H9 (cell line): Measurements from ENCODE around the gene TYMP. TPM values are rescaled to one million over a fixed set of nuclear protein-coding genes. Genes with fewer than 3 reads are reported as not detected.

ENCODE experiments used
- DNase-seq: peaks from one replicate; pipeline ENCODE4 v3.0.0-alpha.2; 2017
- H2AFZ ChIP-seq: one replicate; pipeline ENCODE4 v1.6.1; 2013; ENCODE audit warnings: mild to moderate bottlenecking, low read length, control low read depth, moderate library complexity
- H2AK5ac ChIP-seq: 2 replicates; pipeline ENCODE4 v1.6.1; 2013; ENCODE audit warnings: low read length, control low read depth, mixed read lengths; ENCODE audit not compliant: insufficient read length
- H2BK120ac ChIP-seq: one replicate; pipeline ENCODE4 v1.6.1; 2013; ENCODE audit warnings: low read depth, mild to moderate bottlenecking, low read length, control low read depth, inconsistent platforms; ENCODE audit not compliant: poor library complexity, severe bottlenecking
- H2BK12ac ChIP-seq: 2 replicates; pipeline ENCODE4 v1.6.1; 2013; ENCODE audit warnings: low read length, control low read depth, mixed read lengths, low read depth; ENCODE audit not compliant: insufficient read length
- H2BK15ac ChIP-seq: 2 replicates; pipeline ENCODE4 v1.6.1; 2013; ENCODE audit warnings: low read depth, low read length, control low read depth
- H2BK20ac ChIP-seq: one replicate; pipeline ENCODE4 v1.6.1; 2013; ENCODE audit warnings: low read depth, mild to moderate bottlenecking, low read length, control low read depth, inconsistent platforms; ENCODE audit not compliant: poor library complexity, severe bottlenecking
- H2BK5ac ChIP-seq: 2 replicates; pipeline ENCODE4 v1.6.1; 2013; ENCODE audit warnings: low read length, control low read depth, mixed read lengths; ENCODE audit not compliant: insufficient read length
- H3K14ac ChIP-seq: 2 replicates; pipeline ENCODE4 v1.6.1; 2013; ENCODE audit warnings: low read length, control low read depth; ENCODE audit not compliant: insufficient read depth
- H3K18ac ChIP-seq: 2 replicates; pipeline ENCODE4 v1.6.1; 2013; ENCODE audit warnings: low read depth, mild to moderate bottlenecking, mixed read lengths, low read length, control low read depth; ENCODE audit not compliant: insufficient read length
- H3K23ac ChIP-seq: 2 replicates; pipeline ENCODE4 v1.6.1; 2013; ENCODE audit warnings: low read length, control low read depth, mixed read lengths, low read depth; ENCODE audit not compliant: insufficient read length
- H3K23me2 ChIP-seq: 2 replicates; pipeline ENCODE4 v1.6.1; 2013; ENCODE audit warnings: low read depth, mild to moderate bottlenecking, mixed read lengths, low read length, control low read depth; ENCODE audit not compliant: insufficient read length, poor library complexity, severe bottlenecking
- H3K27ac ChIP-seq: 2 replicates; pipeline ENCODE4 v1.5.1; 2013; ENCODE audit warnings: low read length, control low read depth, mixed read lengths, low read depth; ENCODE audit not compliant: insufficient read length
- H3K27me3 ChIP-seq: 2 replicates; pipeline ENCODE4 v1.6.1; 2013; ENCODE audit warnings: low read length, control low read depth, inconsistent platforms; ENCODE audit not compliant: insufficient read depth
- H3K4ac ChIP-seq: 2 replicates; pipeline ENCODE4 v1.6.1; 2013; ENCODE audit warnings: low read depth, mild to moderate bottlenecking, control low read depth, inconsistent platforms, low read length, moderate library complexity
- H3K4me1 ChIP-seq: 2 replicates; pipeline ENCODE4 v1.6.1; 2013; ENCODE audit warnings: low read length, control low read depth, inconsistent platforms; ENCODE audit not compliant: insufficient read depth
- H3K4me2 ChIP-seq: 2 replicates; pipeline ENCODE4 v1.6.1; 2013; ENCODE audit warnings: low read length, control low read depth, mixed read lengths; ENCODE audit not compliant: insufficient read length, insufficient read depth
- H3K56ac ChIP-seq: 2 replicates; pipeline ENCODE4 v1.6.1; 2013; ENCODE audit warnings: low read depth, mild to moderate bottlenecking, mixed read lengths, low read length, control low read depth; ENCODE audit not compliant: insufficient read length
- H3K79me1 ChIP-seq: 2 replicates; pipeline ENCODE4 v1.6.1; 2013; ENCODE audit warnings: low read depth, mild to moderate bottlenecking, moderate library complexity, low read length, control low read depth, inconsistent platforms; ENCODE audit not compliant: insufficient read depth, poor library complexity, severe bottlenecking
- H3K79me2 ChIP-seq: 2 replicates; pipeline ENCODE4 v1.6.1; 2013; ENCODE audit warnings: low read length, control low read depth, inconsistent platforms; ENCODE audit not compliant: insufficient read depth
- H3K9ac ChIP-seq: 2 replicates; pipeline ENCODE4 v1.6.1; 2013; ENCODE audit warnings: low read length, control low read depth, mixed read lengths; ENCODE audit not compliant: insufficient read length; ENCODE audit errors: extremely low read depth
- H3K9me3 ChIP-seq: one replicate; pipeline ENCODE4 v1.6.1; 2013; ENCODE audit warnings: low read depth, low read length, inconsistent platforms; ENCODE audit not compliant: control insufficient read depth
- H3T11ph ChIP-seq: one replicate; pipeline ENCODE4 v1.6.1; 2013; ENCODE audit warnings: mild to moderate bottlenecking, low read length, control low read depth, inconsistent platforms
- H4K20me1 ChIP-seq: one replicate; pipeline ENCODE4 v1.6.1; 2013; ENCODE audit not compliant: control insufficient read depth, insufficient read length, insufficient read depth
- H4K5ac ChIP-seq: 2 replicates; pipeline ENCODE4 v1.6.1; 2013; ENCODE audit warnings: low read depth, mild to moderate bottlenecking, mixed read lengths, low read length, control low read depth; ENCODE audit not compliant: insufficient read length
- H4K8ac ChIP-seq: replicated peaks from 2 replicates; pipeline ENCODE4 v1.6.1; 2013; ENCODE audit warnings: low read length, control low read depth, mixed read lengths, low read depth; ENCODE audit not compliant: insufficient read length
- H4K91ac ChIP-seq: 2 replicates; pipeline ENCODE4 v1.6.1; 2013; ENCODE audit warnings: low read depth, mild to moderate bottlenecking, moderate library complexity, mixed read lengths, low read length, control low read depth; ENCODE audit not compliant: insufficient read length
- H3K27ac Mint-ChIP-seq, 3 experiments: 2 replicates in 2 of 3; 3 replicates in 1 of 3; pipeline ENCODE4 v1.8.0; 2020 to 2021; ENCODE audit warnings: mixed read lengths in 3 of 3, mild to moderate bottlenecking in 1 of 3, moderate library complexity in 1 of 3
- H3K27me3 Mint-ChIP-seq: 2 replicates; pipeline ENCODE4 v1.8.0; 2021; ENCODE audit warnings: low read depth, mild to moderate bottlenecking, moderate library complexity, mixed read lengths
- H3K36me3 Mint-ChIP-seq, 3 experiments: 2 replicates in 2 of 3; 3 replicates in 1 of 3; pipeline ENCODE4 v1.8.0; 2020 to 2021; ENCODE audit warnings: low read depth in 3 of 3, mixed read lengths in 3 of 3; ENCODE audit not compliant: insufficient read depth in 1 of 3
- H3K4me1 Mint-ChIP-seq, 2 experiments: 2 replicates each; pipeline ENCODE4 v1.8.0; 2020; ENCODE audit warnings: mixed read lengths in 2 of 2
- H3K4me3 Mint-ChIP-seq, 2 experiments: 2 replicates in 1 of 2; 3 replicates in 1 of 2; pipeline ENCODE4 v1.8.0; 2020 to 2021; ENCODE audit warnings: mild to moderate bottlenecking in 2 of 2, mixed read lengths in 2 of 2, moderate library complexity in 1 of 2
- H3K9me3 Mint-ChIP-seq, 2 experiments: 2 replicates in 1 of 2; 3 replicates in 1 of 2; pipeline ENCODE4 v1.8.0; 2020; ENCODE audit warnings: mild to moderate bottlenecking in 2 of 2, mixed read lengths in 2 of 2, moderate library complexity in 1 of 2
- CTCF ChIP-seq: fragments of 200-600 bp; sonication (generic); conservative IDR thresholded peaks from 3 replicates; pipeline ENCODE4 v1.8.0; 2021; ENCODE audit warnings: antibody characterized with exemption, mild to moderate bottlenecking
- WGBS: extraction: QIAGEN DNeasy Blood & Tissue Kit; methylation state at CpG from one replicate; pipeline ENCODE4 v1.1.7; 2013; ENCODE audit warnings: missing lambda C conversion rate, low lambda C conversion rate, mixed read lengths; ENCODE audit not compliant: insufficient read length; ENCODE audit errors: extremely low coverage; 5-methylcytosine and 5-hydroxymethylcytosine counted together
- total RNA-seq: library from RNA; stranded (reverse); gene quantifications from 2 replicates; pipeline ENCODE4 v1.2.1, GENCODE V29; 2021

Gene TYMP
- total RNA-seq, 1 experiment from 2014 or later: 1.0 TPM

- H3K79me2 ChIP-seq: no peaks in the 10 kb centered on the region
- no peak overlapping the region for H3K56ac ChIP-seq
- H3K23ac ChIP-seq: no peak overlapping the region
- Mint-ChIP-seq H3K27ac (no peak overlapping the region), H3K4me3 (peak overlapping the region; percentile 56 to 80; a peak in 3 of 5 replicates), H3K36me3 (no peaks in the 10 kb centered on the region; a peak in 1 of 7 replicates), H3K9me3 (no peaks in the 10 kb centered on the region; a peak in 1 of 5 replicates), H3K4me1 (peaks cover 15 to 20% of the 10 kb centered on the region in 2 experiments), H3K27me3 (peaks cover 78% of the 10 kb centered on the region)
- DNase-seq: no peak
- no peaks in the 10 kb centered on the region for H3K4me1 ChIP-seq
- no peaks in the 10 kb centered on the region for H4K20me1 ChIP-seq
- no peak overlapping the region for H3K9ac ChIP-seq
- H3K27ac ChIP-seq: no peak overlapping the region
- H2AK5ac ChIP-seq: no peak overlapping the region
- H2BK120ac ChIP-seq: no peak overlapping the region
- H3K9me3 ChIP-seq: no peaks in the 10 kb centered on the region
- H2BK12ac ChIP-seq: no peak overlapping the region
- H4K8ac ChIP-seq: no peak overlapping the region
- H3K79me1 ChIP-seq: no peaks in the 10 kb centered on the region
- H3K14ac ChIP-seq: no peak overlapping the region
- H3K4me2 ChIP-seq: peak overlapping the region; percentile 34
- WGBS: no CpG with 5 or more reads among the region's 44 CpGs
- no peak overlapping the region for H2BK15ac ChIP-seq
- peaks cover 37% of the 10 kb centered on the region; the same call in 1 of the 2 replicates for H3K27me3 ChIP-seq
- H3T11ph ChIP-seq: no peak overlapping the region
- no peak for TF ChIP-seq CTCF
- no peak overlapping the region for H2AFZ ChIP-seq
- no peak overlapping the region for H3K18ac ChIP-seq
- no peak overlapping the region for H2BK5ac ChIP-seq
- H4K91ac ChIP-seq: no peak overlapping the region
- H4K5ac ChIP-seq: no peak overlapping the region
- peaks cover 18% of the 10 kb centered on the region for H3K23me2 ChIP-seq
- H2BK20ac ChIP-seq: no peak overlapping the region
- no peak overlapping the region for H3K4ac ChIP-seq
These were observed 1.7 kb upstream of the TYMP start for GRCh38 chr22:50531546-50531961.
